Activated gamma-delta T cell treated with Interleukin-2 at 50 U/mL for 16 hours (primary cell): ENCODE results near the gene SLC39A10.
"Not testable (repeated sequence)": the region's sequence is repeated elsewhere in the genome, so short reads cannot be mapped to it uniquely, and the experiment has no call there.

Experiments used
- DNase-seq: peaks from one replicate; pipeline ENCODE4 v3.0.0-alpha.2; 2020

Gene SLC39A10

GRCh38 chr2:195647302-195647701, 9.7 kb upstream of the SLC39A10 start:
- DNase-seq, result no peak

GRCh38 chr2:195648370-195648769, 8.7 kb upstream of the SLC39A10 start:
- not testable (repeated sequence) for DNase-seq

DNA sequence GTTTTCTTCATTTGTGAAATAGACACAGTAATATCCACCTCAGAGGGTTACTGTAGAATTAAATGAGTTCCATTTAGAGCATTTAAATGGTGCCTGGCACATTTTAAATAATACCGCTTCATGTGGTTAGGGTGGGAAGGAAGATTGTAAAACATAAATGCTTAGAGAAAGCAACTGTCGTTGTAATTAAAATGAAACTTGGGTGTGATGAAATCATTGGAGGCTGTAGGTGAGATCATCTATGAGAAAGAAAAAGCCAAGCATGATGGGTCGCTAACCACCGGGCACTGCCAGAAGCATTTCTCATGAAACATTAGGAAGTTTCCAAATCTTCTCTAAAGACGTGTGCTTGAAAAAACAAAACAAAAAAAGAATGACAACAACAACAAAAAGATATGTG, 8.2 kb upstream of the SLC39A10 start:
- no peak for DNase-seq

GRCh38 chr2:195649629-195650190, 7.3 kb upstream of the SLC39A10 start:
- no peak for DNase-seq

DNA sequence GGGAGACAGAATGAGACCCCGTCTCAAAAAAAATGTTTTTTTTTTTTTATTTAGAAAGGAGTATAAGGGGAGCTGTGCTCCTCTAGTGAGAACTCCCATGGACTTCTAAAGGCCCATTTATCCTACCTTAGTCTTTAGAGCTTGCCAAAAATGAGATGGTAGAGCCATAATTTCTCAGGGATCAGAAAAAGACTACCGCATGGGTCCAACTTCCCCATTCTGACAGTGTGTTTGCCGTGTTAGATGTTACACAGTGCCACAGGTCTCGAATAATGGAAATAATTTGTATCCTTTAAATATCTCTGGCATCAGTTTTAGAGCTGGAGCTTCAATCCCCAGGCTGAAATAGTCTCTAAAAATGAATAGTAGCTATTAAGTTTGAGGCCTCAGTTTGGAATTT, 6.0 kb upstream of the SLC39A10 start:
- no peak for DNase-seq

DNA sequence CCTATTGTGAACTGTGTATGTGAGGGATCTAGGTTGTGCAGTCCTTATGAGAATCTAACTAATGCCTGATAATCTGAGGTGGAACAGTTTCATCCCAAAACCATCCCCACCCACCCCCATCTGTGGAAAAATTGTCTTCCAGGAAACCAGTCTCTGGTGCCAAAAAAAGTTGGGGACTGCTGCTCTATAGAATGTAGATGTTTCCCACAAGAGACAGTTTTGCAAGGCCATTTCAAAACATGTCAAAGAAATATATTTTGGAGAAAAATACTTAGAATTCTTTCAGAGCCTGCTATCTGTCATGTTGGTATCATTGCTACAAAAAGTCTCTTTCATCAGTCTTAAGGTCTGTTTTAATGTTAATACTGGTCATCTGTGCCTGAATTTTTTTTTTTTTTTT, 4.1 kb upstream of the SLC39A10 start:
- no peak for DNase-seq

DNA sequence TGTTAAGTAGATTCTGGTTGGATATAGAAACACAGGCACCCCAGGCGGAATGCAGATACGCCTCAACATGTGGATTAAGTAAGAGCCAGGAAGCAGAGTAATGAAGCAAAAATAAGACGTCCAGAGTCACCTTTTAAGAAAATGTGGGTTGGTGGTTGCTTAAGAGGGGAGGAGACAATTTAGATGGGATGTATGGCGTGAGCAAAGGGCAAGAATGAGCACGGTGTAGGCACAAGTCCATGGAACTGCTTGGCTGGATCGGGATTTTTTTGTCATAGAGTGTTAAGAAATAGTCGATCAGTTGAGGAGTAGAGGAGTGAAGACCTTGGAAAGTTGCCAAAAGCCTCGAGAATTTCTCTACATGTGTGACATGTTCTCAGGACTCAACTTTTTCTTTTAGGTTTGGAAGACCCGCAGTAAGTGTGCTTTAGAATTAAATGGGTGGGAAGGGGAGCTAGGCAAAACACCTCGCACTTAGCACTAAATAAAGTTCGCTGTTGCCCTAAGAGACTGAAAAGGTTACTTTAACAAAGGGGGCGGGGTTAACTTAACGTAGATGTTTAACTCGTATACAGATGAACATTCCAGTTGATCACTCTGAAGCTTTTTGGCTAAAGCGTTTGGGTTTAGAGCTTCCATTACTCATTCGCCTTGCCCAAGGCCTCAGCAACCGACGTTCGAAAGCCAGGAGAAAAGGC, 716 bp upstream of the SLC39A10 start:
- DNase-seq, result no peak

DNA sequence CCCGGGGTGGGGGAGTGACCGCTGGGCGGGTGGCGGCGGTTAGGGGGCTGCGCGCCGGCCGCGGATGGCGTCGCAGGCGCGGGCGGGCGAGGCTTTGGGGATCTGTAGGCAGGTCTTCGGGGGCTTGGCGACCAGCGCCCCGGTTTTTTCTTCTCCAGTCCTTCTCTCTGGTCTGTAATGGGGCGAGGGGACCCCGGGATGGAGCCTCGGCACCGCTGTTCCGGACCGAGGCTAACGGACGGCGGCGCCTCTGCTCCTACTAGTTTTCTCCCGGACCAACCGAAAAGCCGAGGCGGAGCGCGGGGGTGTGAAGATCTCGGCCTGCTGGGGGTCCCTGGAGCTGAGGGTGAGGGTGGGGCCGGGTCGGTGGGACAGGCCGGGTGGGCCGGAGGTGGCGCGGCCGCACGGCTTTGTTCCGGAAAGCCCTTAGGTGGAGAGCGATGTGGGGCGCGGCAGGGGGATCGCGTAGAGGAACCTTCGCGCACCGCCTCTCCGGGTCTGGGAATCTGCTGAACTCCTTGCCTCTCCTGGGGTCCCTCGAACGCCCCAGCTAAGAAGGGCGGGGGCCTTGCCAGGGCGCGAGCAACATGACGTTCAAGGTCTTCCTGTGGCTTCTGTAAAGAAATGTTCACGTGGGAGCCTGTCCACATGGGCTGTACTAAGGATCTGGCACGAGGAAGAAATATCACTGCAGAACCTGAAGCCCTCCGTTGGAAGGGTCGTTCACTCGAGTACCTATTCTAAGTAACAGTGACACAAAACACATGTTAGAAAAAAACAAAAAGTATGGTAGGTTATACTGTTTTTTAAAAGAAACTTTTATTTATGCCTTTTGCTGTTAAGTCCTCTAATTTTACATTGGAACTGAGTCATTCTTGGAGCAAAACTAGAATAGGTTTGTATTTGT, 861 bp downstream of the SLC39A10 start:
- DNase-seq, result peak; percentile 66

GRCh38 chr2:195658541-195658890, 1.5 kb downstream of the SLC39A10 start:
- no peak for DNase-seq

- no peak for DNase-seq
These were observed 2.1 kb downstream of the SLC39A10 start for GRCh38 chr2:195659114-195659513.

DNA sequence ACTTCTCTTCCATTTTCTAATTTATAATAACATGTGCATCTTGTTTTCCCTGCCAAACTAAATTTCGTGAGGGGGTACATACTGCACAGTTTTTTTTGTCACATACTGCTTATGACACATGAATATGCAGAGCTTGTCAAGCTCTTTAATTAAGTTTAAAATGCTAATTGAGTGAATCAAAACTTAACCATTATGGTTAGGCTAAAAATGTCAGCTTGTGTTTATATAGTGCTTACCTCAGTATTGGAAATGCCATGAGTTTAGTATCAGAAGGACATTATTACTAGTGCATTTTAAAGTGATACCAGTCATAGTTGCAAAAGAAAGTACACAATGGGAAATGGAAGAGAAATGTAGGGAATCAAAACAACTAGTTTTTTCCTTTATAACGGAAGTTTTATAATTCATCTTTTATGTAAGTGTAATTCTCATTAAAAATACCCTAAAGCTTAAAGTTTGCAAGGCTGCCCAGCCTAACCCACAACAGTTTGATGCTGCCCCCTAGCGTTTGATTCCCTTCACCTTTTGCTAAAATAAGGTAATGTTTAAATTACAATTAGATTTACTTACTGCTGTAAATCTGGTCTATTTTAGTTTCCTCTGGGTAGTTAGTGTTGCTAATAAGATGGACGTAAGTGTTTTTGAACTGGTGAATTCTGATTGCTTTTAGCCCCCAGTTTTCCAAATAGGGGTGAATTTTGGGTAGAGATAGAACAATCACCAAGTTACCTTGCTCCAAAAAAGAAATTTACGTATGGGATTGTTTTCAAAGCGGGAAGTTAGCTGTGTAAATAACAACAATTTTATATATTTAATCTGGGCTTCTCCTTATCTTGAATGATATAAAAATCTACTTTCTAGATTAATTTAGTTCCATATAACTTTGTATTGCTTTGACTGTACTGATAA, 3.2 kb downstream of the SLC39A10 start:
- DNase-seq, result peak; percentile 86

DNA sequence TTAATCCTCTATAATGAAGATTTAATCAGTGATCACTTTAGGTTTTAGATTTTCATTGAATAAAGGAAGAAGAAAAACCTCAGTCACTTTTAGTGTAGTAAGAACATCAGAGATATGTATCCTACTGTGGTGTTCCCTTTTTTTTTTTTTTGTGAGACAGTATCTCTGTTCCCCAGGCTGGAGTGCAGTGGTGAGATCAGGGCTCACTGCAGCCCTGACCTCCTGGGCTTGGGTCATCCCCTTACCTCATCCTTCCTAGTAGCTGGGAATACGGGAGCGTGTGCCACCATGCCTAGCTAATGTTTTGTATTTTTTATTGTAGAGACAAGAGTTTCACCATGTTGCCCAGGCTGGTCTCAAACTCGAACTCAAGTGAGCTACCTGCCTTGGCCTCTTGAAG, 5.1 kb downstream of the SLC39A10 start:
- no peak for DNase-seq

GRCh38 chr2:195663007-195663406, 6.0 kb downstream of the SLC39A10 start:
- no peak for DNase-seq

DNA sequence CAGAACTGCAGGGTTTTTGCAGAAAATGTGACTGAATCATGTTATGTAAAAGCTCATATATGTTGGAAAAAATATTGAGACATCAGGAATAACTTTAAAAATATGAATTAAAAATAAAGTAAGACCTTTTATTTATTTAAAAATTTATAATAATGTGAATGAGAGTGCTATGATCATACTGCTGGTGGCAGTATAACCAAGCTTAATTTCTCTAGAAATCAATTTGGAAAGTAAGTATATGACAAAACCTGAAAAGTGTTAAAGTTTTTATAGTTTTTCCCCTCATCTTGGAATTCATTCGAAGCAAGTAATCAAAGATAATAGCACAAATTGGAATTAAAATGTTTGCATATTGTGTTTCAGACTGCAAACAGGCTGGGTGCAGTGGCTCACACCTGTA, 7.5 kb downstream of the SLC39A10 start:
- DNase-seq, result no peak

DNA sequence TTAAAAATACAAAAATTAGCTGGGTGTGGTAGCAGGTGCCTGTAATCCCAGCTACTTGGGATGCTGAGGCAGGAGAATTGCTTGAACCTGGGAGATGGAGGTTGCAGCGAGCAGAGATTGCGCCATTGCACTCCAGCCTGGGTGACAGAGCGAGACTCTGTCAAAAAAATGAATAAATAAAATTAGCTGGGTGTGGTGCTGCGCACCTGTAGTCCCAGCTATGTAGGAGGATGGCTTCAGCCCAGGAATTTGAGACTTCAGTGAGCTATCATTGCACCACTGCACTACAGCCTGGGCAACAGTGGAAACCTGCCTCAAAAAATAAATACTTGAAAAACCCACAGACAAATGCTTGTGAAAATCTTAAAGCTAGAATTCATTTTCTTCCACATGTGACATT, 8.1 kb downstream of the SLC39A10 start:
- not testable (repeated sequence) for DNase-seq

DNA sequence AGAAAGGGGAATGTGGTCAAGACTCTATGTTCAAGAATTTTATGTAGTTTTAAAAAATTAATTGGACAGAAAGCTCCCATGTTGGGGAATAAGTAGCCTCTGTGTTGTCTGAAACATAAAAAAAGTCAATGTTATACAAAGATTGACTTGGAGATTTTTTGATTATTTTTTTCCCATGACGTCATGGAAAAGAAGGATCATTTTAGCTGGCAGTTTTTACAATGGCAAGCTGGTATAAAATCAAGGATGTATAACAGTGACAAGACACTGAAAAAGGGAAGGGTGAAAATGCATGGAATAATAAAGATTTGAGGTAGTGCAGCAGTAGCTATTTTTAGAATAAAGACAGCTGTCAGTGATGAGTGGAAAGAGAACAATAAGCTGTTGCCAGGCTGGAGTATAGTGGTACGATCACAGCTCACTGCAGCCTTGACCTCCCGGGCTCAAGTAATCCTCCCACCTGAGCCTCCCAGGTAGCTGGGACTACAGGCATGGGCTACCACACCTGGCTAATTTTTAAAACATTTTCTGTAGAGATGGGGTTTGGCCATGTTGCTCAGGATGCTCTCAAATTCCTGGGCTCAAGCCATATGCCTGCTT, 9.2 kb downstream of the SLC39A10 start:
- DNase-seq, result no peak

DNA sequence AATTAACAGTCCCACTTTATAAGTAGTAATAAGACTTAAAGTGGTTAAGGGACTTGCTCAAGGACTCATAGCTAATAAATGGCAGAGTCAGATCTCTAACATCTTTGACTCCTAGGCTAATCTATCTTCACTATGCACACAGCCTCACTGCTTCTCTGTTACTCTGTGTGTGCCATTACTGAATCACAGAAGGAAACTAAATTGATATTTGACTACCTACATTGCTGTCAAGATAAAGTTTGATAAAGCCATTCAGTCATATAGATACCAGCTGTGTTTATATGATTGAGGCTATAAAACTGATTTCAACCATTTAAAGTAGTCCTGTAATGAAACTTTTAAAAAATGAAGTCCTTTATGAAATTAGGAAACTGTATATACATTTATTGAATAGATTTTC, 10.9 kb downstream of the SLC39A10 start:
- DNase-seq, result no peak

GRCh38 chr2:195670191-195670590, 13.2 kb downstream of the SLC39A10 start:
- DNase-seq, result no peak

GRCh38 chr2:195671563-195671962, 14.5 kb downstream of the SLC39A10 start:
- no peak for DNase-seq

DNA sequence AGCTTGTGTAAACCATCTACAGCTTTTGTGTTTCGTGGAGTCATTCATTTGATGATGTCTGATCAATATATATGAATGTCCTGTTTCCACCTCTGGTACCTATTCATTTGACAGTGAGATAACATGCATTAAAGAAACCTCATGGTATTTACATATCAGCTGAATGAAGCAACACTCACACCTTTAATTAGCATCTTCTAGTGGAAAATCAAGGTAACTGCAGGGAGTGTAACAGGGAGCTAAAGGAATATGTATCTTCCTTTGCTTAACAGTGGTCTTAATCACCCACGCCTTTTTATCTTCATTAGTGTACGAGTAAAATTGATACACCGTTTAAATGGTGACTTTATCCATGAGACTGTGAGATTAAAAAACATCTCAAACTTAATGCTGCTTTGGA, 15.6 kb downstream of the SLC39A10 start:
- DNase-seq, result no peak

- DNase-seq, result no peak
These were observed 17.6 kb downstream of the SLC39A10 start for GRCh38 chr2:195674491-195675221.
